ENCODE results near the gene CYP2R1. TPM values are rescaled to one million over a fixed set of nuclear protein-coding genes. Genes with fewer than 3 reads are reported as not detected.

Gene CYP2R1
- total RNA-seq, 2 experiments from 2014 or later = 14.2 to 15.8 TPM

GRCh38 chr11:14842002-14842401 lies 50.0 kb downstream of the CYP2R1 start:
- ATAC-seq (ENCODE audit: poor library complexity) = no peak
- Histone ChIP-seq H3K4me3 (ENCODE audit: low read length) (no peak overlapping the region), H3K27me3 (ENCODE audit: control insufficient read depth in 1 of 2, insufficient read depth in 2 of 2, low read length in 2 of 2) (no peaks in the 10 kb centered on the region), H3K27ac (ENCODE audit: low read depth in 1 of 2, low read length in 2 of 2) (no peak overlapping the region), H3K9me3 (ENCODE audit: control insufficient read depth in 1 of 2, insufficient read depth in 1 of 2, low read length in 2 of 2) (no peaks in the 10 kb centered on the region), H3K4me1 (ENCODE audit: insufficient read depth, low read length) (no peaks in the 10 kb centered on the region), H3K36me3 (ENCODE audit: insufficient read depth, low read length) (peaks cover 20% of the 10 kb centered on the region)
- ChIA-PET CTCF (no interaction called here), POLR2A (no interaction called here)
- intact Hi-C loops (cut with DNase I, micrococcal nuclease) = no loop called here
- TF ChIP-seq, protein P1, sequence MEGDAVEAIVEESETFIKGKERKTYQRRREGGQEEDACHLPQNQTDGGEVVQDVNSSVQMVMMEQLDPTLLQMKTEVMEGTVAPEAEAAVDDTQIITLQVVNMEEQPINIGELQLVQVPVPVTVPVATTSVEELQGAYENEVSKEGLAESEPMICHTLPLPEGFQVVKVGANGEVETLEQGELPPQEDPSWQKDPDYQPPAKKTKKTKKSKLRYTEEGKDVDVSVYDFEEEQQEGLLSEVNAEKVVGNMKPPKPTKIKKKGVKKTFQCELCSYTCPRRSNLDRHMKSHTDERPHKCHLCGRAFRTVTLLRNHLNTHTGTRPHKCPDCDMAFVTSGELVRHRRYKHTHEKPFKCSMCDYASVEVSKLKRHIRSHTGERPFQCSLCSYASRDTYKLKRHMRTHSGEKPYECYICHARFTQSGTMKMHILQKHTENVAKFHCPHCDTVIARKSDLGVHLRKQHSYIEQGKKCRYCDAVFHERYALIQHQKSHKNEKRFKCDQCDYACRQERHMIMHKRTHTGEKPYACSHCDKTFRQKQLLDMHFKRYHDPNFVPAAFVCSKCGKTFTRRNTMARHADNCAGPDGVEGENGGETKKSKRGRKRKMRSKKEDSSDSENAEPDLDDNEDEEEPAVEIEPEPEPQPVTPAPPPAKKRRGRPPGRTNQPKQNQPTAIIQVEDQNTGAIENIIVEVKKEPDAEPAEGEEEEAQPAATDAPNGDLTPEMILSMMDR (IDR thresholded peaks at IDR 0.05) = no peak
- Mint-ChIP-seq H3K27ac (no peak overlapping the region), H3K36me3 (ENCODE audit: low read depth) (peaks cover 81% of the 10 kb centered on the region), H3K4me3 (no peak overlapping the region), H3K4me1 (ENCODE audit: low read depth) (no peaks in the 10 kb centered on the region), H3K27me3 (no peaks in the 10 kb centered on the region), H3K9me3 (no peaks in the 10 kb centered on the region)
- no peak for DNase-seq

DNA sequence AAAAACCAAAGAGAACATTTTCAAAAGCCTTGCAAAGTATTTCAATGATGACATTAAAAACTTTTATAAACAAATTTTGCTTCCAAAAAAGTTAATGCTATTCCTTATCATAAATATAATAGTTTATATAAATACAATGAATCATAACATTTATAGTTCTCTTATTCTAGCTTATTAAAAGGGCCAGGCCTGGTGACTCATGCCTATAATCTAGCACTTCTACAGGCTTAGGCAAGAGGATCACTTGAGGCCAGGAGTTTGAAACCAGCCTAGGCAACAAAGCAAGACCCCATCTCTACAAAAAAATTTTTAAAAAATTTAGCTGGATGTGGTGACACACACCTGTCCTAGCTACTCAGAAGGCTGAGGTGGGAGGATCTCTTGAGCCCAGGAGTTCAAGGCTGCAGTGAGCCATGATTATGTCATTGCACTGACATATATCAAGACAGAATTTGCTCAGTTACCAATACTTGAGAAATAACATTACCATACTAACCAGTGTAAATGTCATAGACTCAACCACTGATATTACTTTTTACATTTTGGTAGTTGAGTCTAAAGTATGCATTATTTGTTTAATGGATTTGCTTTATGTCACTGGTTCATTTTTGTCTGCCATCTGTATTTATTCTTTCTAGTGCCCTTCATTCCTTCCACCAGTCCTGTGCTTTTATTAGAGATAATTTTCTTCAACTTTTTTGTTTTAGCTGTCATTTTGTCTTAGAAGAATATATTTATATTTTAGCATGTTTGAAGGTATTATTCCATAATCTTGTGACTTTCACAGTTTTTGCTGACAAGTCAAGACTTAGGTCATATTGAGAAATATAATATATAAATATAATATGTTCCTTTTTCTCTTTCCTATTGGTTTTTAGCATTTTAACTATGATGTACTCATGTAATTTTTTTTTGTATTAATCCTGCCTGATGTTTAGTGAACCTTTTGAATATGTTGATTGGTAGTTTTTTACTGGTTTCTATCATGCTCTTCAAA lies 56.2 kb downstream of the CYP2R1 start:
- Mint-ChIP-seq H3K36me3 (ENCODE audit: low read depth) (peaks cover 70% of the 10 kb centered on the region), H3K9me3 (no peaks in the 10 kb centered on the region), H3K4me1 (ENCODE audit: low read depth) (no peaks in the 10 kb centered on the region), H3K27me3 (no peaks in the 10 kb centered on the region), H3K4me3 (no peak overlapping the region), H3K27ac (no peak overlapping the region)
- H3K4me3 ChIP-seq (ENCODE audit: low read length) = no peak overlapping the region
- H3K27ac ChIP-seq (ENCODE audit: low read depth in 1 of 2, low read length in 2 of 2) = no peak overlapping the region
- peaks cover 20% of the 10 kb centered on the region for H3K36me3 ChIP-seq (ENCODE audit: insufficient read depth, low read length)
- no peaks in the 10 kb centered on the region for H3K9me3 ChIP-seq (ENCODE audit: control insufficient read depth in 1 of 2, insufficient read depth in 1 of 2, low read length in 2 of 2)
- DNase-seq (no peak), ATAC-seq (ENCODE audit: poor library complexity) (no peak)
- intact Hi-C loops (cut with DNase I, micrococcal nuclease) = no loop called here
- no peaks in the 10 kb centered on the region for H3K4me1 ChIP-seq (ENCODE audit: insufficient read depth, low read length)
- no peaks in the 10 kb centered on the region for H3K27me3 ChIP-seq (ENCODE audit: control insufficient read depth in 1 of 2, insufficient read depth in 2 of 2, low read length in 2 of 2)
- TF ChIP-seq, protein P1 (IDR thresholded peaks at IDR 0.05) = no peak
- CTCF ChIA-PET = no interaction called here
- POLR2A ChIA-PET = no interaction called here

Other genes starting within 250 kb of the CYP2R1 start
- gene PDE3B, start 248.4 kb downstream of the CYP2R1 start, total RNA-seq = 100 to 1,000 TPM; 103 to 106 TPM
- not detected for gene CALCA, start 80.1 kb upstream of the CYP2R1 start, total RNA-seq
- gene CALCB, start 181.4 kb upstream of the CYP2R1 start, total RNA-seq = under 1 TPM; 0.30 to 0.39 TPM
- not detected for gene INSC, start 222.7 kb upstream of the CYP2R1 start, total RNA-seq

All from CD4-positive, alpha-beta T cell (primary cell).